Effector memory CD4-positive, alpha-beta T cell (primary cell): Measurements from ENCODE around the gene RNU5B-1.
"Not testable (repeated sequence)": the region's sequence is repeated elsewhere in the genome, so short reads cannot be mapped to it uniquely, and the experiment has no call there.

Experiments used
- DNase-seq, 3 donors: peaks; one replicate each; pipeline ENCODE4 v3.0.0-alpha.2; 2020
- H3K27ac ChIP-seq: 2 replicates; pipeline ENCODE4 v1.7.0; 2013; ENCODE audit warnings: mild to moderate bottlenecking, low read length, moderate library complexity; ENCODE audit not compliant: insufficient read depth, poor library complexity, severe bottlenecking
- H3K27me3 ChIP-seq: replicated peaks from 2 replicates; pipeline ENCODE4 v1.7.0; 2013; ENCODE audit warnings: mild to moderate bottlenecking, low read length; ENCODE audit not compliant: insufficient read depth, control insufficient read depth, poor library complexity, severe bottlenecking
- H3K36me3 ChIP-seq: 2 replicates; pipeline ENCODE4 v1.7.0; 2013; ENCODE audit warnings: mild to moderate bottlenecking, low read length, moderate library complexity; ENCODE audit not compliant: control insufficient read depth, insufficient read depth
- H3K4me1 ChIP-seq: 2 replicates; pipeline ENCODE4 v1.7.0; 2013; ENCODE audit warnings: low read length, mild to moderate bottlenecking; ENCODE audit not compliant: control insufficient read depth, insufficient read depth, poor library complexity, severe bottlenecking
- H3K4me3 ChIP-seq: 2 replicates; pipeline ENCODE4 v1.7.0; 2013; ENCODE audit warnings: low read length, low read depth, mild to moderate bottlenecking; ENCODE audit not compliant: insufficient read depth, poor library complexity, severe bottlenecking
- H3K9me3 ChIP-seq: 2 replicates; pipeline ENCODE4 v1.7.0; 2013; ENCODE audit warnings: mild to moderate bottlenecking, low read length, moderate library complexity; ENCODE audit not compliant: control insufficient read depth

Gene RNU5B-1

DNA sequence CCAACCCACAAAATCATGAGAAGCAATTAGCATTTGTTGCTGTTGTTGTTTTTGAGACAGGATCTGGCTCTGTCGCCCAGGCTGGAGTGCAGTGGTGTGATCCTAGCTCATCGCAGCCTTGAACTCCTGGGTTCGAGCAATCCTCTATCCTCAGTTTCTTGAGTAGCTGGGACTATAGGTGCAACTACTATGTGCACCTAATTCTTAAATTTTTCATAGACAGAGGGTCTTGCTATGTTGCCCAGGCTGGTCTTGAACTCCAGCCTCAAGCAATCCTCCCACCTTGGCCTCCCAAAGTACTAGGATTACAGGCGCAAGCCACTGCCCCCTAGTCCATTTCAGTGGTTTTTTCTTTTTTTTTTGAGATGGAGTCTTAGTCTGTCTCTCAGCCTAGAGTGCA, 36.1 kb upstream of the RNU5B-1 start:
- no peaks in the 10 kb centered on the region for H3K4me1 ChIP-seq
- peaks cover 38% of the 10 kb centered on the region for H3K36me3 ChIP-seq
- H3K9me3 ChIP-seq = no peaks in the 10 kb centered on the region
- H3K4me3 ChIP-seq = no peak overlapping the region
- H3K27me3 ChIP-seq = no peaks in the 10 kb centered on the region
- DNase-seq = no peak
- no peak overlapping the region for H3K27ac ChIP-seq

DNA sequence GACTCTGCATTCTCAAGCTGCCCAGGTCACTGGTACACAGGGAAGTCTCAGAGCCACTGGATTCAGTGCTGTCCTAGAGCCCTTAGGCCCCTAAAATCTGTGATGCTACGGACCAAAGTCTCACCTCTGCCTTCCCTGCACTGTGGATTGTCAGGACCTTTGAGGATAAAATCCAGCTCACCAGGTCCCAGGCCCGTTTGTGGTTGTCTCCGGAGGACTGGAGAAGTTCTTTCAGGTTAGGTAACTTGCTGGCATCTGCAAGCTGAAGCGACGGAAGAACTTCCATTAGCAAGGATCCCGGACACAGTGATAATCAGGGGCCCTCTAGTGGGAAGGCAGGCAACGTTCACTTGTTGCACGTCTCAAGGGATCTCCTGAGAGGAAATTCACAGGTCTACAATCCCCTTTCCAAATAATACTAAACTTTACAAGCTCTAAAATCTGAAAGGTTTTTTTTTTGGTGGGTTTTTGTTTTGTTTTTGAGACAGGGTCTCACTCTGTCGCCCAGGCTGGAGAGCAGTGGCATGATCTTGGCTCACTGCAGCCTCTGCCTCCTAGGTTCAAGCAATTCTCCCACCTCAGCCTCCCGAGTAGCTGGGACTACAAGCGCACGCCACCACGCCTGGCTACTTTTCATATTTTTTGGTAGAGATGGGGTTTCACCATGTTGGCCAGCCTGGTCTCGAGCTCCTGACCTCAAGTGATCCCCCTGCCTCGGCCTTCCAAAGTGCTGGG, 33.5 kb upstream of the RNU5B-1 start:
- not testable (repeated sequence) for DNase-seq, H3K9me3 ChIP-seq, H3K4me3 ChIP-seq, H3K27ac ChIP-seq, H3K4me1 ChIP-seq, H3K27me3 ChIP-seq
- peaks cover 24% of the 10 kb centered on the region for H3K36me3 ChIP-seq

- DNase-seq = no peak
Measured at GRCh38 chr15:65275104-65275727, 29.3 kb upstream of the RNU5B-1 start.

DNA sequence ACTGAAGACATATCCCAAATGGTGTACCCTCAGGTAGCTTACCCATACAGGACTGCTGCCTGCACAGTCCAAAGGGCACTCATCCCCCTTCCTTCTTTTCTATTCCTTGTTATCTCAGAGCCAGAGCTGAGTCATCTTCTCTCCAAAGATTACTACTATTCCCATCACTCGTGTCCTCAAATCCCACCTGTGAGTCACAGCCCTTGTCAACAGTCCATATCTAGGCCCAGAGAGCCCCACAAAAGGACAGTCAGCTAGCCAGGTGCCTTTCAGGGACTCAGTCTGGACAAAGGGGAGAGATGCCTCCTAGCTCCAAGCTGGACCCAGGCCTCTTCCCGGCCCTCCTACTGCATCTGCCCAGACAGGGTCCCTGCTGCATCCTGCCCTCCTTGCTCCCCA, 28.8 kb upstream of the RNU5B-1 start:
- Histone ChIP-seq H3K27ac (no peak overlapping the region), H3K9me3 (no peaks in the 10 kb centered on the region), H3K36me3 (peaks cover 4% of the 10 kb centered on the region), H3K4me1 (no peaks in the 10 kb centered on the region), H3K27me3 (no peaks in the 10 kb centered on the region), H3K4me3 (no peak overlapping the region)
- DNase-seq = no peak

More at GRCh38 chr15:65275104-65275727, 29.3 kb upstream of the RNU5B-1 start:
- no peaks in the 10 kb centered on the region for H3K9me3 ChIP-seq
- no peaks in the 10 kb centered on the region for H3K27me3 ChIP-seq
- peaks cover 8% of the 10 kb centered on the region for H3K36me3 ChIP-seq
- H3K4me1 ChIP-seq = no peaks in the 10 kb centered on the region
- H3K27ac ChIP-seq = no peak overlapping the region
- H3K4me3 ChIP-seq = no peak overlapping the region

GRCh38 chr15:65277015-65277414, 27.5 kb upstream of the RNU5B-1 start:
- DNase-seq = no peak
- no peak overlapping the region for H3K4me3 ChIP-seq
- H3K36me3 ChIP-seq = peaks cover 4% of the 10 kb centered on the region
- H3K27me3 ChIP-seq = no peaks in the 10 kb centered on the region
- no peak overlapping the region for H3K27ac ChIP-seq
- no peaks in the 10 kb centered on the region for H3K4me1 ChIP-seq
- no peaks in the 10 kb centered on the region for H3K9me3 ChIP-seq

- Histone ChIP-seq H3K9me3 (no peaks in the 10 kb centered on the region), H3K36me3 (peaks cover 4% of the 10 kb centered on the region), H3K27me3 (no peaks in the 10 kb centered on the region)
Measured at GRCh38 chr15:65278480-65278879, 26.0 kb upstream of the RNU5B-1 start.

DNA sequence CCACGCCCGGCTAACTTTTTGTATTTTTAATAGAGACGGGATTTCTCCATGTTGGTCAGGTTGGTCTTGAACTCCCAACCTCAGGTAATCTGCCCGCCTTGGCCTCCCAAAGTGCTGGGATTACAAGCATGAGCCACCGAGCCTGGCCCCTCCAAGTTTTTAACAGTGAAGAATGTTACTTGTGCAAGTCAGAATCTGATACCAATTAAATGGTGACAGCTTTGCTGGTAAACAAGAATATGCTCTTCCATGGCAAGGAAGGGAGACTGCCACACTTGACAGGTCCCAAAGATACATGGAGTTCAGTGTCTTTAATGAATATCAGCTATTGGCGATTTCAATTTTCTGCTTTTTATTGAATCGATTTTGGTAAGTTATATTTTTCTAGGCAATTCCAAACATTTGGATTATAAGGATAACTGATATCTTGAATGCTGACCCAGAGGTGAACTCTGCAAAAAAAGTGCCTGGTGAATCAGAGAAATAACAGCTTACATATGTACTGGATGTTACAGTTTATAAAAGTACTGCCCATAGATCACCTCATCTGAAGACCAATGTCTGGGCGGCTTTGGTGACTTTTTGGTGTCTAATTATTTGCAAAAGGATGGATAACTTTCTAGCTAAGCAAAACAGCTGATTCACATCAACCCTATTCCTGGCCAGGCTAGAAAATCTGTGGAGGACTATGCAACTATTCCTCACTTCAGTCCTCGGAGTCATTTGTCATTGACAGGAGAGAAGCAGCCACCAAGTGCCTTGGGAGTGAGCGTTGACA, 19.0 kb upstream of the RNU5B-1 start:
- Histone ChIP-seq H3K27ac (peak overlapping the region; percentile 82), H3K36me3 (peaks cover 4% of the 10 kb centered on the region), H3K4me3 (peak overlapping the region; percentile 90), H3K4me1 (peaks cover 15% of the 10 kb centered on the region), H3K9me3 (no peaks in the 10 kb centered on the region), H3K27me3 (no peaks in the 10 kb centered on the region)
- DNase-seq = no peak

More at GRCh38 chr15:65278480-65278879, 26.0 kb upstream of the RNU5B-1 start:
- Histone ChIP-seq H3K27ac (no peak overlapping the region), H3K4me3 (no peak overlapping the region), H3K4me1 (no peaks in the 10 kb centered on the region)
- no peak for DNase-seq

GRCh38 chr15:65286069-65286703, 18.3 kb upstream of the RNU5B-1 start:
- H3K9me3 ChIP-seq = no peaks in the 10 kb centered on the region
- no peaks in the 10 kb centered on the region for H3K36me3 ChIP-seq
- H3K27me3 ChIP-seq = no peaks in the 10 kb centered on the region
- H3K4me1 ChIP-seq = peaks cover 15% of the 10 kb centered on the region
- H3K27ac ChIP-seq = peak overlapping the region; percentile 82
- no peak for DNase-seq
- H3K4me3 ChIP-seq = peak overlapping the region; percentile 90

GRCh38 chr15:65286704-65287519, 17.6 kb upstream of the RNU5B-1 start, which contains the start of gene PARP16:
Gene PARP16 (minus strand): TSS chr15:65286883. CDS start chr15:65286426, 457 bp downstream.
- Histone ChIP-seq H3K4me1 (peaks cover 15% of the 10 kb centered on the region), H3K27me3 (no peaks in the 10 kb centered on the region), H3K27ac (peak within 1 kb of the TSS; percentile 82), H3K4me3 (peak within 1 kb of the TSS; percentile 90), H3K9me3 (no peaks in the 10 kb centered on the region), H3K36me3 (no peaks in the 10 kb centered on the region)
- DNase-seq = peak; percentile 87 to 90 (median 90)
